HG03108 (cell line): Measurements from ENCODE around the gene NDUFB11.

Source experiments
- ATAC-seq: cut with Tn5 transposase; IDR thresholded peaks from one replicate; pipeline ENCODE4 v1.9.1; 2021; ENCODE audit warnings: moderate library complexity; ENCODE audit not compliant: unreplicated experiment

Gene NDUFB11

DNA sequence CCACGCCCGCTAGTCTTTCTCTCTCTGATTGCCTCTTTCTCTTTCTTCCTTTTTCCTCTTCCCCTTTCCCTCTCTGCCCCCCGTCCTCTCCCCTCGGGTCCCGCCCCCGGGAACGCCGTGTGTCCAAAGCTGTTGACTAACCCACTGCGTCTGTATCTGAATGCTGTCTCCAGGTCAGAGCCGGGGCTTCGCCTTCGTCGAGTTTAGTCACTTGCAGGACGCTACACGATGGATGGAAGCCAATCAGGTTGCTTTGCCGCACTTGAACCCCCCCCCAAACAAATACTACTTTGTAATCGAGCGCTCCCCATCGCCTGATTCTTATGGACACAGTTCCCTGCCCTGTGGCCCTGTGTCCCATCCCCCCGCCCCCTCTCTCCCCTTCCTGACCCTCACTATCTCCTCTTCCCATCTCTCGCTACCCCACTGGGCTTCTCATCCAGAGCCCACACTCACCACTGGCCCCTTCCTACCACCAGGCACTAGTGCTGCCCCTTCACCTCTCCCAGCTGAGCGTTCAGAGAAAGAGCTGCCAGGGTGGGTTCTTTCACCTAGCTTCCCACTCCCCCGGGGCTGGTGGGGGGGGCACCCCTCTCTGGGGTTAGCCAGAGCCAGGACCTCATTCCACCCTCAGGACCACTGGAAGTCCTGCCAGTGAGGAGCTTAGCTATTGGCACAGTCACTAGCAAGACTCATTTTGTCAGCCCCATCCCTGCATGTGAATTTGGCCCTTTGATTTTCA is 30.5 kb upstream of the NDUFB11 start:
- ATAC-seq, result no peak

DNA sequence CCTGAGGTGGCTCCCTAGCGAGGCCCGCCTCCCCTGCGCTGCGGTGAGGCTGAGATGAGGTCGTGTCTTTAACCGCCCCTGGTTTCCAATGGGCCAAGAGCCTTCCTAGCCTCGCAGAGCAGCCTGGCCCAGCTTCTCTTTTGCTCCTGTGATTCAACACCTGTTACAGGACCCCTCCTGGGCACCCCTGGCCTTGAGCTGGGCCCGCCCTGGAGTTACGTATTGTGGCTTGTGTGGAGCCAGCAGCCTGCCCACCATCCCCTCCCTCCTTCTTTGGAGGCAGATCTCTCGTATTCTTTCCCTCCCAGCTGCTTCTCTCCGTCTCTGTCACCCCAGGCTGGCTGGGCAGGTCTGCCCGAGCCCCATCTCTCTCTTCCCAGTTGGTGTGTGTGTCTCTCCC is 29.9 kb upstream of the NDUFB11 start:
- no peak for ATAC-seq

DNA sequence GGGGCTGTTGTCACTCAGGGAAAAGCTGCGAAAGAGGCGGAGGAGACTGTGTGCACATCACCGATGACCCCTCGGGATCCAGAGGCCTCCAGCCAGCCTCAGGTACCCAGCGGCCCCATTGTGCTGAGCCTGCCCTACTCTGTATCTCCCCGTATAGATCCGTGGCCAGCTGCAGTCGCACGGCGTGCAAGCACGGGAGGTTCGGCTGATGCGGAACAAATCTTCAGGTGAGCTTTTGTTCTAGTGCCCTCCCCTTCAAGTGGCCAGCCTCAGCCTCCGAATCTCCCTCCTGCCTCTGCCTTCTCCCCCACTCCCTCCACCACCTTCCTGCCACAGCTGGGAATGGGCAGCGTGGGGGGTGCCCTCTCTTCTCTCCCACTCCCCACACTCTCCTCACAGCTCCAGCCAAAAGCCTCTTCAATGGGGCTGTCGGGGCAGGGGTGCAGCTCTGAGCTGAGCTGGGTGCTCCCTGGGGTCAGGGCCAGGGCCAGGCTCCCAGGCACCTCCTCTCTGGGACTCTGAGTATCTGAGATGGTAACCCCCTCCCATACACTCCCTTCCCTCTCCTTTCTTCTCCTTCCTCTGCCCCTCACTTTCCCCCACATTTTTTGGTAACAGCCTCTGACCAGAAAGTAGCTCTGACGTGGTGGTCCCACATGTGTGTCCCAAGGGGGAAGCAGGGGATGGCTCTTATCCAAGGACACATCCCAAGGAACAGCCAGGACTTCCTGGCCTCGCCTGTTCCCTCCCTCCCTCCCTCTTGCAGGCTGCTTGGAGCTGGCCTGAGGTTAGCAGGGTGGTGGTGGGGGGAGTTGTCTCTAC is 28.7 kb upstream of the NDUFB11 start:
- no peak for ATAC-seq

DNA sequence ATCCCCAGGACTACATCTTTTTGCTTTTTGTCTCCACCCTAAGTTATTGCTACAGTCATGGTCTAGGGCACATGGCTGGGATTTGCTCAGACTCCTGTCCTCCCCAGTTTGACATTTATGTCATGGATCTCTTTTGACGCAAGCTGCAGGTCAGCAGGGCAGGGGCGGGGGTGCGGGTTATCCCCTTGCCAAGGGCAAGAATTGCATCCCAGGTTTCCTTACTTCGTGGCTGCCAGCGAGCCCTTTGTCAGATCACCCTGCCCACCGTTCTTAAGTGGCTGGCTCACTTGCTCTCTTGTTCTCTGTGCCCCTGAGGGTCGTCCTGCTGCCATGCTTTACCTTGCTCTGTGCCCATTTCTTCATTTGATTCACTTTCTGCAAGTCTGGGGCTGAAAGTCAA is 28.0 kb upstream of the NDUFB11 start:
- no peak for ATAC-seq

DNA sequence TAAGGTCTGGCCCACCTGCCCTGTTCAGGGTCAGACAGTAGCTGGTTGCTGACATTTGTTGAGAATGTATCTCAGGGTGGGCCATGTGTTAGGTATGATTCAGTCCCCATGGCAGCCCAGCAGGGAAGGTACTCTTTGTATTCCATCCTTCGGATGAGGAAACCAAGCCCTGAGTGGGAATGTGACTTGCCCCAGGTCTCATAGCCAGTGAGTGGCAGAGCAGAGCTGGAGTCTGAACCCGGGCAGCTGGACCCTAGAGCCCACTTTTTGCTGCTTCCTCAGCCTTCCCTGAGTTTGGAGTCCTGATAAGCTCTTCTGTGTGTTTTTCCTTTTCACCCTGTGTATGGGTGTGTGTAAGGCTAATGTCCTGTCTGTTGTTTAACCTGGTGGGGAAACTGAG is 27.5 kb upstream of the NDUFB11 start:
- no peak for ATAC-seq

DNA sequence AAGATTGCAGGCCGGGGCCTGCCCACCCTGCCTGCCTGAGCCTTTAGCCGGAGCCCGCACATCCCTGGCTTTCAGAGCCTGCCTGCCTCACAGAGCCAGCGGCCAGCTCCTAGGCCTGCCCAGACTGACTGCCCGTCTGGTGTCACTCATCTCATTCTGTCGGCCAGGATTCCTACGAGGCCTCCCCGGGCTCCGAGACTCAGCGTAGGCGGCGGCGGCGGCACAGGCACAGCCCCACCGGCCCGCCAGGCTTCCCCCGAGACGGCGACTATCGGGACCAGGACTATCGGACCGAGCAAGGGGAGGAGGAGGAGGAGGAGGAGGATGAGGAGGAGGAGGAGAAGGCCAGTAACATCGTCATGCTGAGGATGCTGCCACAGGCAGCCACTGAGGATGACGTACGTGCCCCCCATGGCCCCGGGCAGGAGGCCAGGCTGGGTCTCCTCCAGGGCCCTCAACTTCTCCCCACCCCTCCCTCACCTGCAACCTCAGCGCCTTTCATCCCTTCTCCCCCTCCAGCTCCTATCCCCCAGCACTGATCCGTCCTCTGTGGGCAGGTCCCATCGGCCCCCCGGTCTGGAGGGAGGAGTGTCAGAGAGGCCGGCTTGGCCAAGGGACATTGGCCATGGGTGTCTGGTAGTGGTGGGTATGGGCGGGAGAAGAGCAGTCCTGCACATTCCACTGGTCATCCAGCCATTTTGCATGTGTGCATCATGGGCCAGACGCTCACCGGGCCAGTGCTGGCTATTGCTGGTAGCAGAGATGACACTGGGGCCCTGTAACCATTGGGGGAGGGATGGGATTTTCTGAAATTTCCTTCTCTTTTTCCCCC is 26.6 kb upstream of the NDUFB11 start:
- no peak for ATAC-seq

DNA sequence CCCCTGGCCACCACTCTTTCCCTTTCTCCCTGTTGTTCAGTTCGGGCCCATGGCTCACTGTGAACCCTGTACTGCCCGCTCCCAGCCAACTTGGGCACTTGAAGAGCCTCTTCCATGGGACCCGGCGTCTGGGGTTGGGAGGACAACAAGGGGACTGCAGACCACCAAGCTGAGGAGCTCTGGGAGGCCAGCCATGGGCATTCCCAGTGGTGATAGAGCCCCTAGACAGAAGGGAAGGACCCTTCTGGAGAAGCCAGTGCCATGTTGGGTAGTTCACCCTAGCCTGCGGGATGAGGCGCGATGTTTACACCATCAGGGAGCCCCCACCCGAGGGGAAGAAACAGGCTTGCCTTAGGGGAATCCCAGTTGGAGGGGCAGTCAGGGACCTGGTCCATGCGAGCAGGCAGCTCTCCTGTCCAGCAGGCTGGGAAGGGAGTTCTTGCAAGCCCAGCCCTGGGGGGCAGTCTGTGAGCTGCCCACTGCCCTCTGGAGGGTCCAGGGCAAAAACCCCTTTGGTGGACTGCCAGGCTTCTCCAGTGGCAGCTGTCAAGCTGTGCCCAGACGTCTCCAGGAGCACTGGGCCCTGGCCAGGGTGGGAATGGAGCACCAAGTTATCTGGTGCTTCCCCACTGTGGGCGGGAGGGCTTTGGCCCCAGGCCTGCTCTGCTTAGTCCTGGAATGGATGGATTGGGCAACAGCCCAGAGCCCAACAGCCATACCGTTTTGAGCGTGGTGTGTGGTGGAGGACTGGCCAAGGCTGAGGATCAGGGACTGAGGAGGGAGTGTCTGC is 25.4 kb upstream of the NDUFB11 start:
- no peak for ATAC-seq

DNA sequence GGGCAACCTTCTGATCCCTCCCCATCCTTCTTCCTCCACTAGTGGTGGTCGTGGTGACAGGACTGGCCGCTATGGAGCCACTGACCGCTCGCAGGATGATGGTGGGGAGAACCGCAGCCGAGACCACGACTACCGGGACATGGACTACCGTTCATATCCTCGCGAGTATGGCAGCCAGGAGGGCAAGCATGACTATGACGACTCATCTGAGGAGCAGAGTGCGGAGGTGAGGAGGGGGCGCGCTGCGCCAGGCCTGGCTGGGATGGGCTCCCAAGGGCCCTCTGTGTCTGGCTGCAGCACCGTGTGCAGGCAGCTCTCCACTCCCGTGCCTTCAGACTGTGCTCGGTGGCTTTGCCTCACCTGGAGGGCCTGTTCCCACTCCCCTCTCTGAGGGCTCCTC is 24.8 kb upstream of the NDUFB11 start:
- no peak for ATAC-seq

DNA sequence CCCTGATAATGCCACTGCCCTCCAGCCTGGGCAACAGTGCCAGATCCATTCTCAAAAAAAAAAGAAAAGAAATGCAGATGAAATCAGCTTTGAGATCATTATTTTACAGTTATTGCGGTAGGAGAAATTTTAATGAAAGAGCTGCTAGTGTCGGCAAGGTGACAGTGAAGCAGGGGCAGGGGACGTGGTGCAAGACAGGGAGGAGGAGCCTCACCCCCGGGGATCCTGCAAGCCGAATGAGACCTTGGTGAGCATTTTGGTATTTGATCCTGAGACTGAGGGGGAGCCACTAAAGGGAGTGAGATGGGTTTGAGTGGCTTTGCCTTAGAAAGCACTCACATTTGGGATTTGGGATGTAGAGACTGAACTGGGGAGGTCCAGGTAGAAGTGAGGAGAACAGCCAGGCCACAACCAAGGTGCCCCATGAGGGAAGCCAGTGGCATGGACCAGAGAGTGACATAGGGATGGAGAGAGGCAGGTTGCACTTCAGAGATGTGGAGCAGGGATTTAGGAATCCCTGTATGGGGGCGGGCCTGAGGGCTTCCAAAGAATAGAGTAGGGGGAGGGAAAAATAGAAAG is 24.1 kb upstream of the NDUFB11 start:
- no peak for ATAC-seq

DNA sequence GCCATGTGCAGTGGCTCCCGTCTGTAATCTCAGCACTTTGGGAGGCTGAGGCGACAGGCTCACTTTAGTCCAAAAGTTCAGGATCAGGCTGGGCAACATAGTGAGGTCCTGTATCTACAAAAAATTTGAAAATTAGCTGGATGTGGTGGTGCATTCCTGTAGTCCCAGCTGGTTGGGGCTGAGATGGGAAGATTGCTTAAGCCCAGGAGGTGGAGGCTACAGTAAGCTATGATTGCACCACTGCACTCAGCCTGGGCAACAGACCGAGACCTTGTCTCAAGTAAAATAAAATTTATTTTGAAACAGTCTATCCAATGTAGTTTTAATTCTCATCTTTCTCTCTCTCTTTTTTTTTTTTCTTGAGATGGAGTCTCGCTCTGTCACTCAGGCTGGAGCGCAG is 21.6 kb upstream of the NDUFB11 start:
- no peak for ATAC-seq

DNA sequence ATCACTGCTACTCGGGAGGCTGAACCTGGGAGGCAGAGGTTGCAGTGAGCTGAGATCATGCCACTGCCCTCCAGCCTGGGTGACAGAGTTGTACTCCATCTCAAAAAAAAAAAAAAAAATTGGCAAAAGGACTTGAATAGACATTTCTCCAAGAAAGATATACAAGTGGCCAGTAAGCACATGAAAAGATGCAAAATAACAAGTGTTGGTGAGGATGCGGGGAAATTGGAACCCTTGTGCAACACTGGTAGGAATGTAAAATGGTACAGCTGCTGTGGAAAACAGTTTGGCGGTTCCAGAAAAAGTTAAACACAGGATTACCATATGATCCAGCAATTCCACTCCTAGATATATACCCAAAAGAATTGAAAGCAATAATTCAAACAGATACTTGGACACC is 19.9 kb upstream of the NDUFB11 start:
- ATAC-seq, result no peak

DNA sequence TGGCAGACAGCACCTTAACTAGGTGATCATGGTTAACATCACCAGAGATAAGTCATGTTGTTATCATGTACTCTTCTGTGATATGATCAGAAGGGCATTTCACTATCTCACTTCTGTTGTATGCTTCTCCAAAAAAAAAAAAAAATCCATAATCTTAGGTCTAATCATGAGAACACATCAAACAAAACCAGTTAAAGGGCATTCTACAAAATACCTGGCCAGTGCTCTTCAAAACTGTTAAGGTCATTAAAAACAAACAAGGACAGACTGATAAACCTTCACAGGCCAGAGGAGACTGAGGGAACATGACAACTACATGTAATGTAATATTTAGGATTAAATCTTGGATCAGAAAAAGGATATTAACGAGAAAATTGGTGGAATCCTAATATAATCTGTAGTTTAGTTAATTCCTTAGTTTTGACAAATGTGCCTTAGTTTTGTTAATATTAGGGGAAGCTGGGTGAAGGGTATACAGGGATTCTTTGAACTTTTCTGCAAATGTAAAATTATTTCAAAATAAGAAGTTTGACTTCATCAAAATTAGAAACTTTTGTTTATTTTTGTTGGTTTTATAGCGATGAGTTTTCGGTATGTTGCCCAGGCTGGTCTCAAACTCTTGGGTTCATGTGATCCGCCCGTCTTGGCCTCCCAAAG is 18.6 kb upstream of the NDUFB11 start:
- no peak for ATAC-seq

DNA sequence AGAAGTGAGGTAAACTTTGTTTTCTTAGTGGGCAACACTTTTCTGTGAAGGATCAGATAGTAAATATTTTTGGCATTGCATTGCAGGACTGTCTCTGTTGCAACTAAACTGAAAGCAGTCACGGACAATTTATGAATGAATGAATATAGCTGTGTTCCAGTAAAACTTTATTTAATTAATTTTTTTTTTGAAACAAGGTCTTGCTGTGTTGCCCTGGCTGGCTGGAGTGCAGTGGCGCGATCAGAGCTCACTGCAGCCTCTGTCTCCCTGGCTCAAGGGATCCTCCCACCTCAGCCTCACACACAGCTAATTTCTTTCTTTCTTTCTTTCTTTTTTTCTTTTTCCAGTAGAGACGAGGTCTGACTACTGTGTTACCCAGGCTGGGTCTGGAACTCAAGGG is 16.3 kb upstream of the NDUFB11 start:
- no peak for ATAC-seq

DNA sequence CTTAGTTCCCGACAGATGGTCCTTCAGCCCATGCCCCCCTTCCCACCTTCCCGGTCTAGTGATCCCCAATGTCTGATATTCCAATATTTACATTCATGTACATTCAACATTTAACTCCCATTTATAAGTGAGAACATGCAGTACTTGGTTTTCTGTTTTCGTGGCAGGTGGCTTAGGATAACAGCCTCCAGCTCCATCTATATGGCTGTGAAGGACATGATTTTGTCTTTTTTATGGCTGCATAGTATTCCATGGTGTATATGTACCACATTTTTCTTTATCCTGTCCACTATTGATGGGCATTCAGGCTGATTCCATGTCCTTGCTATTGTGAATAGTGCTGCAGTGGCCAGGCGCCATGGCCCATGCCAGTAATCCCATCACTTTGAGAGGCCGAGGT is 14.3 kb upstream of the NDUFB11 start:
- ATAC-seq, result no peak

DNA sequence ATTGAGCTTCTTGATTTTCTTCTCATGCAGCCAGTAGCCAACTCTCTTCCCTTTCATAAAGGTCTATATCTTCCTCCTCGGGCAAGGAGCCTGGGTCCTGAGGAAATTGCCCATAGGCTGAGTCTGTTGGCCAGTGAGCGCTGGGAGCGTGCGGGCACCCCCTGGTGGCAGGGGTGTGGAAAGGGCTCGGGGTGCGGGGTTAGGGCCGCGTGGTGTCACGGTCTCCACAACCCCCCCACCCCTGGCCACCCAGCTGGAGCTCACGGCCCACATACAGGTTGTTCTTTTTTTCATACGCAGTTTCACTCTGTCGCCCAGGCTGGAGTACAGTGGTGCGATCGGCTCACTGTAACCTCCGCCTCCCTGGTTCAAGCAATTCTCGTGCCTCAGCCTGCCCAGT is 13.6 kb upstream of the NDUFB11 start:
- no peak for ATAC-seq

DNA sequence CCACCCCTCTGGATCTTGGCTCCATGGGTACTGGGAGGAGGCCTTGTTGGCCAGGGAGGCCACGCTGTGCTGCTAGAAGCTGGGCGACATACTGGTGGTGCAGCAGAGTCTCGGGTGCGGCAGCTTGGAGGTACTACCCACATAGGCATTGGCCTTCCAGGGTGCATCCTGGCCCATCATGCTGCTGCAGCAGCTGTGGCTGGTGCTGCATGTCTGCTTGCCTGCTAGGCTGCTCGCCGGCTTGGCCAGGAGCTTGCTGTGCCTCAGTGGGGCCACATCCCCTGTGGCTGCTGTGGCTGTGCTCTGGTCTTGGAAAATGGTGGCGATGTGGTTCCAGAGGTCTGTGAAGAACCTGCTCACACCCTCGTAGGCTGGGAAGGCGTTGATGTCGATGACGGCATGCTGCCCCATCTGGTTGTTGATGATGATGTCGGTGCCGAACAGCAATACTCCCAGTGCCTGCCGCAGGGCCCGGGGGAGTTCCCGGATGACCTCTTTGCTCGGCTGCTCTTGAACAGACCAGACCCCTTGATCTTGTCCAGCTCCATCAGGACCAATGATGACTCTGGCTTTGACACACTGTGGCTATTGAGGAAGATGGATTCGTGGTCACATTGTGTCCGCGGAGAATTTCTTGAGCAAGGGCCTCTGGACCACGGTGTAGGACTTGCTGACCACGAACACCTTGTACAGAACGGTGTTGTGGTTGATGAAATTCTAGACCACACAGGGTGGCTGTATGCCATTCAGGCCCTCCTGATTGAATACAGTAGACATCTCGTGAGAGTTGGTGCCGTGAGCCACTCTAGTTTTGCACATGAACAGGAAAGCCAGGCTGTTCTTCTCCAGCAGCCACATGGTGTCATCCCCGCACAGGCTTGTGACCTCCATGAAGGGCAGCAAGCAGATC is 12.4 kb upstream of the NDUFB11 start:
- ATAC-seq, result no peak

DNA sequence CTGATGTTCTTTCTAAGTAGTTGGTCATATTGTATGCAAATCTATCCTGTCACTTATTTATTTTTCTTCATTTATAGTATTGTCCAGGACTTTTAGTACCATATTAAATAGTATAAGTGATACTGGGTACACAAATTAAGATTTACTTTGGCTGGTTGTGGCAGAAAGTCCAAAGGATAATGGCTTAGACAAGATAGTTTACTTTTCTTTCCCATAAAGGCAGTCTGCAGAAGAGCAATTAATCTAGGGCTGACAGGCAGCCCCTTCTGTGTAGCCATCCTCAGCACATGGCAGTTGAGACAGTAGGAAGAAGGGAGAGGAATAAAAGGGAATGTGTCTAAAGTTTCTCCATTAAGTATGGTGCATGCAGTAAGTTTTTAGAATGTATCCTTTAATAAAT is 6.9 kb upstream of the NDUFB11 start:
- no peak for ATAC-seq

DNA sequence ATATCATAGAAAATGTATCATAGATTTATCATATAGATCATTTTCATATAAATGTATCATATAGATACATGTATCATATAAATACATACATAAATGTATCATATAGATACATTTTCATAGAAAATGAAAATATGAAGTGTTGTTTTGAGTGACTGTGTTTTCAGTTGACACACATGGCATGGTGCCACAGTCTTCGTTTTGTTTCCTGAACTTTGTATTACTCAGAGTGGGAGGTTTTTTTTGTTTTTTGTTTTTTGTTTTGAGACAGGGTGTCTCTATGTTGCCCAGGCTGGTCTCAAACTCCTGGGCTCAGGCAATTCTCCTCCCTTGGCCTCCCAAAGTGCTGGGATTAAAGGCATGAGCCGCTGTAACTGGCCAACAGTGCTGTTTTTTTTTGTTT is 4.4 kb upstream of the NDUFB11 start:
- no peak for ATAC-seq
